GM23338 (cell line): Measurements from ENCODE around the gene RNF215. TPM values are rescaled to one million over a fixed set of nuclear protein-coding genes. Genes with fewer than 3 reads are reported as not detected.

Experiments used
- ATAC-seq: fragments of 200-7000 bp; cut with Tn5 transposase; 3 replicates; pipeline ENCODE4 v1.9.1; 2020
- DNase-seq: peaks from one replicate; pipeline ENCODE4 v3.0.0-alpha.2; 2015; ENCODE audit warnings: low spot score
- H2AFZ ChIP-seq: fragments of 200-600 bp; sonication (generic); 2 replicates; pipeline ENCODE4 v1.8.0; 2016; ENCODE audit warnings: antibody characterized with exemption, mild to moderate bottlenecking, moderate library complexity
- H3F3A ChIP-seq: fragments of 200-600 bp; sonication (generic); replicated peaks from 2 replicates; pipeline ENCODE4 v1.8.0; 2017; ENCODE audit warnings: antibody characterized with exemption, mixed run types, low read depth
- H3K27ac ChIP-seq: fragments of 200-600 bp; sonication (generic); 2 replicates; pipeline ENCODE4 v1.6.1; 2016; ENCODE audit warnings: low read depth
- H3K27me3 ChIP-seq: fragments of 200-600 bp; sonication (generic); 2 replicates; pipeline ENCODE4 v1.8.0; 2016; ENCODE audit warnings: mild to moderate bottlenecking, mixed run types, moderate library complexity; ENCODE audit not compliant: insufficient read depth
- H3K36me3 ChIP-seq: fragments of 200-600 bp; sonication (generic); 2 replicates; pipeline ENCODE4 v1.8.0; 2016; ENCODE audit warnings: mild to moderate bottlenecking; ENCODE audit not compliant: insufficient read depth
- H3K4me1 ChIP-seq: fragments of 200-600 bp; sonication (generic); 2 replicates; pipeline ENCODE4 v1.8.0; 2016; ENCODE audit warnings: mild to moderate bottlenecking, moderate library complexity; ENCODE audit not compliant: insufficient read depth
- H3K4me2 ChIP-seq: fragments of 200-600 bp; sonication (generic); 2 replicates; pipeline ENCODE4 v1.7.1; 2017; ENCODE audit warnings: mixed run types
- H3K4me3 ChIP-seq: fragments of 200-600 bp; sonication (generic); 2 replicates; pipeline ENCODE4 v1.6.1; 2016; ENCODE audit warnings: mixed run types
- H3K79me2 ChIP-seq: fragments of 200-600 bp; sonication (generic); replicated peaks from 2 replicates; pipeline ENCODE4 v1.8.0; 2017; ENCODE audit warnings: mild to moderate bottlenecking; ENCODE audit not compliant: insufficient read depth
- H3K9me2 ChIP-seq: fragments of 200-600 bp; sonication (generic); 2 replicates; pipeline ENCODE4 v1.8.0; 2017; ENCODE audit not compliant: insufficient read depth
- H4K20me1 ChIP-seq: fragments of 200-600 bp; sonication (generic); replicated peaks from 2 replicates; pipeline ENCODE4 v1.8.0; 2017; ENCODE audit warnings: mild to moderate bottlenecking; ENCODE audit not compliant: insufficient read depth
- H3K27ac Mint-ChIP-seq: 2 replicates; pipeline ENCODE4 v1.8.0; 2020; ENCODE audit warnings: inconsistent platforms, mild to moderate bottlenecking, moderate library complexity, mixed read lengths
- H3K27me3 Mint-ChIP-seq: 3 replicates; pipeline ENCODE4 v1.8.0; 2022; ENCODE audit warnings: low read depth, mild to moderate bottlenecking, moderate library complexity, mixed read lengths, inconsistent platforms; ENCODE audit not compliant: insufficient read depth, poor library complexity
- H3K36me3 Mint-ChIP-seq: 3 replicates; pipeline ENCODE4 v1.8.0; 2021; ENCODE audit warnings: low read depth, mild to moderate bottlenecking, inconsistent platforms, moderate library complexity, mixed read lengths
- H3K4me1 Mint-ChIP-seq: 3 replicates; pipeline ENCODE4 v1.8.0; 2020; ENCODE audit warnings: mild to moderate bottlenecking, inconsistent platforms, mixed read lengths
- H3K4me3 Mint-ChIP-seq: 3 replicates; pipeline ENCODE4 v1.8.0; 2021; ENCODE audit warnings: moderate library complexity, mild to moderate bottlenecking, inconsistent platforms, mixed read lengths
- H3K9me3 Mint-ChIP-seq: 3 replicates; pipeline ENCODE4 v1.8.0; 2020; ENCODE audit warnings: moderate library complexity, mild to moderate bottlenecking, inconsistent platforms, mixed read lengths
- CREB1 ChIP-seq: fragments of 250-450 bp; sonication (Bioruptor Pico); IDR thresholded peaks from 2 replicates; pipeline ENCODE4 v1.5.0; 2020; ENCODE audit warnings: low read depth, mild to moderate bottlenecking, moderate library complexity
- CTCF ChIP-seq, 2 experiments: fragments of 200-600 bp in 1 of 2; sonication (generic) in 1 of 2; conservative IDR thresholded peaks; 2 replicates each; pipeline versions ENCODE4 v1.5.1 to v1.6.1; 2016 to 2017; ENCODE audit warnings: antibody characterized with exemption in 2 of 2, low read depth in 2 of 2, mild to moderate bottlenecking in 2 of 2, moderate library complexity in 1 of 2
- JUNB ChIP-seq: IDR thresholded peaks from one replicate; pipeline ENCODE4 v1.6.1; 2016; ENCODE audit warnings: antibody characterized with exemption; ENCODE audit not compliant: unreplicated experiment
- POLR2AphosphoS5 ChIP-seq: IDR thresholded peaks from 2 replicates; pipeline ENCODE4 v1.6.1; 2016; ENCODE audit warnings: antibody characterized with exemption, low read depth
- STAT1 ChIP-seq: IDR thresholded peaks from one replicate; pipeline ENCODE4 v1.6.1; 2016; ENCODE audit warnings: antibody characterized with exemption; ENCODE audit not compliant: unreplicated experiment
- ZNF114 ChIP-seq: fragments of 250-450 bp; sonication (Bioruptor Pico); IDR thresholded peaks from 2 replicates; pipeline ENCODE4 v1.5.0; 2020; ENCODE audit warnings: mild to moderate bottlenecking, moderate library complexity
- ZNF462 ChIP-seq: fragments of 250-450 bp; sonication (Bioruptor Pico); IDR thresholded peaks from 2 replicates; pipeline ENCODE4 v1.5.0; 2020; ENCODE audit warnings: mild to moderate bottlenecking, moderate library complexity
- polyA plus RNA-seq: library from polyadenylated mRNA; unstranded; fragments of >200 nt; fragmentation: Nextera tagmentation; extraction: Ambion mirVana; gene quantifications from 2 replicates; pipeline ENCODE4 v1.2.1, GENCODE V29; 2016
- total RNA-seq: library from RNA; depleted of rRNA; stranded (reverse); fragments of >200 nt; shearing (Covaris generic); gene quantifications from 2 replicates; pipeline ENCODE4 v1.2.3, GENCODE V29; 2014
- TF ChIP-seq, protein P1 (sequence below): IDR thresholded peaks from 2 replicates; pipeline ENCODE4 v1.6.1; 2016; ENCODE audit warnings: antibody characterized with exemption
- TF ChIP-seq, protein P2 (sequence below): IDR thresholded peaks from one replicate; pipeline ENCODE4 v1.6.1; 2018; ENCODE audit warnings: antibody characterized with exemption; ENCODE audit not compliant: unreplicated experiment

Gene RNF215
- total and polyA plus RNA-seq, 2 experiments from 2014 or later: 3.3 to 13.9 TPM

- TF ChIP-seq ZNF462: no peak
- TF ChIP-seq, protein P1, sequence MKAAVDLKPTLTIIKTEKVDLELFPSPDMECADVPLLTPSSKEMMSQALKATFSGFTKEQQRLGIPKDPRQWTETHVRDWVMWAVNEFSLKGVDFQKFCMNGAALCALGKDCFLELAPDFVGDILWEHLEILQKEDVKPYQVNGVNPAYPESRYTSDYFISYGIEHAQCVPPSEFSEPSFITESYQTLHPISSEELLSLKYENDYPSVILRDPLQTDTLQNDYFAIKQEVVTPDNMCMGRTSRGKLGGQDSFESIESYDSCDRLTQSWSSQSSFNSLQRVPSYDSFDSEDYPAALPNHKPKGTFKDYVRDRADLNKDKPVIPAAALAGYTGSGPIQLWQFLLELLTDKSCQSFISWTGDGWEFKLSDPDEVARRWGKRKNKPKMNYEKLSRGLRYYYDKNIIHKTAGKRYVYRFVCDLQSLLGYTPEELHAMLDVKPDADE: no peak
- TF ChIP-seq CTCF (conservative IDR thresholded peaks at IDR 0.05; ENCODE audit: low read depth in 2 of 2): no peak
- TF ChIP-seq STAT1: no peak
- TF ChIP-seq JUNB: no peak
- TF ChIP-seq ZNF114 (CRISPR knock-in tag): no peak
Measured at GRCh38 chr22:30357650-30358215, 29.5 kb downstream of the RNF215 start (continued).

- peaks cover 19% of the 10 kb centered on the region; the same call in 1 of the 2 replicates for H3K4me1 ChIP-seq
- Mint-ChIP-seq H3K4me1 (peaks cover 24% of the 10 kb centered on the region), H3K36me3 (peaks cover 19% of the 10 kb centered on the region), H3K4me3 (peak overlapping the region; percentile 98), H3K9me3 (no peaks in the 10 kb centered on the region), H3K27ac (peak overlapping the region; percentile 89), H3K27me3 (peaks cover 8% of the 10 kb centered on the region)
- peaks cover 6% of the 10 kb centered on the region; the same call in 1 of the 2 replicates for H3K36me3 ChIP-seq
- ATAC-seq (peak; percentile 7), DNase-seq (no peak)
- H2AFZ ChIP-seq: peak overlapping the region; percentile 91
- 0 out of 2 replicates have a peak, but pooled peaks cover 9% of the 10 kb centered on the region for H3F3A ChIP-seq
- peak overlapping the region; percentile 90 for H3K4me2 ChIP-seq
- H3K4me3 ChIP-seq: peak overlapping the region; percentile 96
- H3K27me3 ChIP-seq: no peaks in the 10 kb centered on the region
- H3K9me2 ChIP-seq: no peaks in the 10 kb centered on the region
- H4K20me1 ChIP-seq: peaks cover 30% of the 10 kb centered on the region
- peak overlapping the region; percentile 90 for H3K27ac ChIP-seq
- peaks cover 43% of the 10 kb centered on the region for H3K79me2 ChIP-seq
- TF ChIP-seq, protein P2, sequence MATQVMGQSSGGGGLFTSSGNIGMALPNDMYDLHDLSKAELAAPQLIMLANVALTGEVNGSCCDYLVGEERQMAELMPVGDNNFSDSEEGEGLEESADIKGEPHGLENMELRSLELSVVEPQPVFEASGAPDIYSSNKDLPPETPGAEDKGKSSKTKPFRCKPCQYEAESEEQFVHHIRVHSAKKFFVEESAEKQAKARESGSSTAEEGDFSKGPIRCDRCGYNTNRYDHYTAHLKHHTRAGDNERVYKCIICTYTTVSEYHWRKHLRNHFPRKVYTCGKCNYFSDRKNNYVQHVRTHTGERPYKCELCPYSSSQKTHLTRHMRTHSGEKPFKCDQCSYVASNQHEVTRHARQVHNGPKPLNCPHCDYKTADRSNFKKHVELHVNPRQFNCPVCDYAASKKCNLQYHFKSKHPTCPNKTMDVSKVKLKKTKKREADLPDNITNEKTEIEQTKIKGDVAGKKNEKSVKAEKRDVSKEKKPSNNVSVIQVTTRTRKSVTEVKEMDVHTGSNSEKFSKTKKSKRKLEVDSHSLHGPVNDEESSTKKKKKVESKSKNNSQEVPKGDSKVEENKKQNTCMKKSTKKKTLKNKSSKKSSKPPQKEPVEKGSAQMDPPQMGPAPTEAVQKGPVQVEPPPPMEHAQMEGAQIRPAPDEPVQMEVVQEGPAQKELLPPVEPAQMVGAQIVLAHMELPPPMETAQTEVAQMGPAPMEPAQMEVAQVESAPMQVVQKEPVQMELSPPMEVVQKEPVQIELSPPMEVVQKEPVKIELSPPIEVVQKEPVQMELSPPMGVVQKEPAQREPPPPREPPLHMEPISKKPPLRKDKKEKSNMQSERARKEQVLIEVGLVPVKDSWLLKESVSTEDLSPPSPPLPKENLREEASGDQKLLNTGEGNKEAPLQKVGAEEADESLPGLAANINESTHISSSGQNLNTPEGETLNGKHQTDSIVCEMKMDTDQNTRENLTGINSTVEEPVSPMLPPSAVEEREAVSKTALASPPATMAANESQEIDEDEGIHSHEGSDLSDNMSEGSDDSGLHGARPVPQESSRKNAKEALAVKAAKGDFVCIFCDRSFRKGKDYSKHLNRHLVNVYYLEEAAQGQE: no peak
- no peak for TF ChIP-seq POLR2AphosphoS5
- no peak for TF ChIP-seq CTCF (conservative IDR thresholded peaks at IDR 0.05; ENCODE audit: low read depth in 2 of 2)
- no peak for TF ChIP-seq CREB1 (CRISPR knock-in tag)
- no peak for TF ChIP-seq ZNF114 (CRISPR knock-in tag)
Measured at GRCh38 chr22:30357236-30357570, 30.0 kb downstream of the RNF215 start.
